Activated CD4-positive, alpha-beta T cell treated with anti-CD3 and anti-CD28 coated beads for 36 hours (primary cell): ENCODE results near the gene KIR3DL2. TPM values are rescaled to one million over a fixed set of nuclear protein-coding genes. Genes with fewer than 3 reads are reported as not detected.
"Not testable (repeated sequence)": the region's sequence is repeated elsewhere in the genome, so short reads cannot be mapped to it uniquely, and the experiment has no call there.

Source experiments
- ATAC-seq: fragments of 200-7000 bp; cut with Tn5 transposase; one replicate; pipeline ENCODE4 v1.10.0; 2021; ENCODE audit warnings: mild to moderate bottlenecking, moderate library complexity
- CTCF ChIA-PET: fragments of 350-600 bp; sonication (Branson Sonifier 250); formaldehyde crosslinking; loops from one replicate; lab custom pipeline; 2021; ENCODE audit warnings: antibody characterized with exemption; lab: Charles Lee
- POLR2A ChIA-PET: fragments of 350-600 bp; sonication (Branson Sonifier 250); formaldehyde crosslinking; loops from one replicate; lab custom pipeline; 2021; ENCODE audit warnings: antibody characterized with exemption, inconsistent platforms; lab: Charles Lee
- DNase-seq: peaks from one replicate; pipeline ENCODE4 v3.0.0-alpha.2; 2020
- H3K27ac Mint-ChIP-seq: one replicate; pipeline ENCODE4 v1.8.0; 2021; ENCODE audit warnings: mixed read lengths
- H3K27me3 Mint-ChIP-seq: one replicate; pipeline ENCODE4 v1.8.0; 2021; ENCODE audit warnings: mixed read lengths
- H3K36me3 Mint-ChIP-seq: one replicate; pipeline ENCODE4 v1.8.0; 2021; ENCODE audit warnings: low read depth, mixed read lengths
- H3K4me1 Mint-ChIP-seq: one replicate; pipeline ENCODE4 v1.8.0; 2021; ENCODE audit warnings: mixed read lengths
- H3K4me3 Mint-ChIP-seq: one replicate; pipeline ENCODE4 v1.8.0; 2021; ENCODE audit warnings: mild to moderate bottlenecking, moderate library complexity, mixed read lengths
- H3K9me3 Mint-ChIP-seq: one replicate; pipeline ENCODE4 v1.8.0; 2021; ENCODE audit warnings: low read depth, mixed read lengths
- intact Hi-C, 2 experiments: fragments of 100-400 bp; cut with DNase I in 1 of 2; cut with micrococcal nuclease in 1 of 2; formaldehyde crosslinking; loops; one replicate each; pipeline versions ENCODE4 v1.14.2 to v1.15.1; 2022 to 2024; cut with DNase I, micrococcal nuclease
- total RNA-seq, 2 experiments: library from RNA; stranded (reverse); gene quantifications; one replicate each; pipeline ENCODE4 v1.2.3, GENCODE V29; 2021

KIR3DL2 gene
- total RNA-seq, 2 experiments from 2014 or later = 1.3 to 1.4 TPM

DNA sequence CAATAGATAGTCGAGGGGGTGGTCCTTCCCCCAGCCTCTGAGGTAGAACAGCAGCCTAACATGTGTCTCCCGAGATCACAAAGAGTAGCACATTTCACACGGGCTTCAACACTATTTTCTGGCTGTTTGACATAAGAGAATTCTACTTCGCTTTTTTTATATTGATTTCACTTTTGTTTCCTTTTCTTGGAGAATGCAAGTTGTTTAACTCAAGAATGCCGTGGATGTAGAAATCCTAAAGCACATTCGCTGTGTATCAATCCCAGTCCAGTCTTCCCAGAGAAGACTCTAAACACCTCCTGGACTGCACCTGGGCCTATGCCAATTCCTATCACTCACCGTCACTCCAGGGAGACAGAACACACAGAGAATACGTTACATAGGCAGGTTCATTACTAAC, 22.2 kb upstream of the KIR3DL2 start:
- H3K4me3 Mint-ChIP-seq, H3K4me1 Mint-ChIP-seq, H3K27me3 Mint-ChIP-seq, H3K27ac Mint-ChIP-seq, ATAC-seq, H3K9me3 Mint-ChIP-seq, H3K36me3 Mint-ChIP-seq, CTCF ChIA-PET, DNase-seq, intact Hi-C loops, POLR2A ChIA-PET: not testable (repeated sequence)

DNA sequence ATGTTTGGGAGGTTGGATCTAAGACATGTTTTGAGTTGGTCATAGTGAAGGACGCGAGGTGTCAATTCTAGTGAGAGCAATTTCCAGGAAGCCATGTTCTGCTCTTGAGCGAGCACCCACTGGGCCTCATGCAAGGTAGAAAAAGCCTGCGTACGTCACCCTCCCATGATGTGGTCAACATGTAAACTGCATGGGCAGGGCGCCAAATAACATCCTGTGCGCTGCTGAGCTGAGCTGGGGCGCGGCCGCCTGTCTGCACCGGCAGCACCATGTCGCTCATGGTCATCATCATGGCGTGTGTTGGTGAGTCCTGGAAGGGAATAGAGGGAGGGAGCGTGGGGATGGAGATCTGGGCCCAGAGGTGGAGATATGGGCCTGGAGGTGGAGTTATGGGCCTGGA, 17.7 kb upstream of the KIR3DL2 start, which contains the start of gene KIR2DS4:
Gene KIR2DS4 (plus strand): TSS at position 181 of the 400 bp plus-strand sequence.
- H3K9me3 Mint-ChIP-seq, intact Hi-C loops, H3K27me3 Mint-ChIP-seq, H3K27ac Mint-ChIP-seq, H3K4me1 Mint-ChIP-seq, H3K36me3 Mint-ChIP-seq, H3K4me3 Mint-ChIP-seq, DNase-seq, CTCF ChIA-PET, ATAC-seq, POLR2A ChIA-PET: not testable (repeated sequence)

DNA sequence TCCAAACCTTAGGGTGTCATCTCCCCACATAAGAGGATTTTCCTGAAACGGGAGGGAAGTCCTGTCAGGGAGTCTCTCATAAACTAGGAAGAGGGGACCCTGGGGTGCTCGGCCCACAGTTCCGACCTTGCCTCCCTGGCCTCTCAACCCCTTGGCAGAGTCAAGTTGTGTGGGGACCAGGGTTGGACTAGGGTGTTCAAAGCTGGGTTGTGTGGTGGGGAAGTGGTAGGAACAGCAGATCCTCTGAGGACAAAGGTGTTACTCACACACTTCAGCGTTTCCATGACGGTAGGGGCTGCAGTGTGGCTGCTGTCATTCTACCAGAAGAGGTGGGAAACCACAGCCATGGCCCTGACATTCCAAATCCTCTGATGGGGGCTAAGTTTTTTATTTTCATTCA, 15.1 kb upstream of the KIR3DL2 start:
- intact Hi-C loops, H3K4me1 Mint-ChIP-seq, H3K4me3 Mint-ChIP-seq, POLR2A ChIA-PET, ATAC-seq, H3K36me3 Mint-ChIP-seq, H3K27ac Mint-ChIP-seq, DNase-seq, H3K9me3 Mint-ChIP-seq, H3K27me3 Mint-ChIP-seq: not testable (repeated sequence)
- CTCF ChIA-PET = interaction anchor here (0.7 kb wide), 1 partner anchor 13 kb away, joined by 3 read pairs; no protein-coding TSS in a partner anchor

DNA sequence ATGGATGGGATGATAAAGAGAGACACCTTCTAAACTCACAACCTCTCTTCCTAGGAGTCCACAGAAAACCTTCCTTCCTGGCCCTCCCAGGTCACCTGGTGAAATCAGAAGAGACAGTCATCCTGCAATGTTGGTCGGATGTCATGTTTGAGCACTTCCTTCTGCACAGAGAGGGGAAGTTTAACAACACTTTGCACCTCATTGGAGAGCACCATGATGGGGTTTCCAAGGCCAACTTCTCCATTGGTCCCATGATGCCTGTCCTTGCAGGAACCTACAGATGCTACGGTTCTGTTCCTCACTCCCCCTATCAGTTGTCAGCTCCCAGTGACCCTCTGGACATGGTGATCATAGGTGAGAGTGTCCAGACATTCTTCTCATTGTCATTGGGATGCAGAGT, 12.7 kb upstream of the KIR3DL2 start:
- H3K27ac Mint-ChIP-seq, H3K27me3 Mint-ChIP-seq, POLR2A ChIA-PET, DNase-seq, ATAC-seq, H3K4me3 Mint-ChIP-seq, H3K4me1 Mint-ChIP-seq, CTCF ChIA-PET, H3K36me3 Mint-ChIP-seq, intact Hi-C loops, H3K9me3 Mint-ChIP-seq: not testable (repeated sequence)

DNA sequence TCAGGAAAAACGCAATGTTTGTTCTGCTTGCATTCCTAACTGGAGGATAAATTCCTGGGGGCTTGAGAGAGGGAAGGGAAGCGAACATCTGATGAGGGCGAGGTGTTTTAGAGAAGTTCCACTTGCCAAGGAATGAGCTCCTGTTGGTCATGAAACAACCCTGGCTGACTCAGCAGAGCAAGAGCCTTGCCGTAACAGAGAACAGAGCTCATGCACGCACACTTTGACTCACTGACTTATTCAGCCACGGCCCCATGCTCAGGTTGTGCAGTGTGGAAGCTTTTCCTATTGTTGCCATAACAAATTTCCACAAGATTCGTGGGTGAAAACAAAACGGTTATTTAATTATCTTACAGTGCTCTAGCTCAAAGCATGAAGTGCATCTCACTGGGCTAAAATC, 7.1 kb upstream of the KIR3DL2 start:
- H3K4me3 Mint-ChIP-seq, H3K27ac Mint-ChIP-seq, DNase-seq, POLR2A ChIA-PET, H3K36me3 Mint-ChIP-seq, H3K9me3 Mint-ChIP-seq, ATAC-seq, CTCF ChIA-PET, intact Hi-C loops, H3K27me3 Mint-ChIP-seq, H3K4me1 Mint-ChIP-seq: not testable (repeated sequence)

DNA sequence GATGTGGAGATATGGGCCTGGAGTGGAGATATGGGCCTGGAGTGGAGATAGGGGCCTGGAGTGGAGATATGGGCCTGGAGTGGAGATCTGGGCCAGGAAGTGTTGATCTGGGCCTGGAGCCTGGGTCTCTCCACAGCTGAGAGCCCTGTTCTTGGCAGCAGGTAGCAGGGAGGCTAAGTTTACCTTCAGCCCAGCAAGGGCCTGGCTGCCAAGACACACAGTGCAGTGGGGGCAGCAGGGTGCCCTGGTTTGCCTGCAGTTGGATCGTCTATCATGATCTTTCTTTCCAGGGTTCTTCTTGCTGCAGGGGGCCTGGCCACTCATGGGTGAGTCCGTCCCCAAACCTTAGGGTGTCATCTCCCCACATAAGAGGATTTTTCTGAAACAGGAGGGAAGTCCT, 687 bp downstream of the KIR3DL2 start:
- no peak overlapping the region for H3K4me3 Mint-ChIP-seq
- ChIA-PET CTCF (no interaction called here), POLR2A (no interaction called here)
- ATAC-seq (no peak), DNase-seq (no peak)
- H3K27ac Mint-ChIP-seq = no peak overlapping the region
- peaks cover 12% of the 10 kb centered on the region for H3K27me3 Mint-ChIP-seq
- H3K4me1 Mint-ChIP-seq = no peaks in the 10 kb centered on the region
- intact Hi-C loops = no loop called here
- H3K36me3 Mint-ChIP-seq = no peaks in the 10 kb centered on the region
- peaks cover 2% of the 10 kb centered on the region for H3K9me3 Mint-ChIP-seq

DNA sequence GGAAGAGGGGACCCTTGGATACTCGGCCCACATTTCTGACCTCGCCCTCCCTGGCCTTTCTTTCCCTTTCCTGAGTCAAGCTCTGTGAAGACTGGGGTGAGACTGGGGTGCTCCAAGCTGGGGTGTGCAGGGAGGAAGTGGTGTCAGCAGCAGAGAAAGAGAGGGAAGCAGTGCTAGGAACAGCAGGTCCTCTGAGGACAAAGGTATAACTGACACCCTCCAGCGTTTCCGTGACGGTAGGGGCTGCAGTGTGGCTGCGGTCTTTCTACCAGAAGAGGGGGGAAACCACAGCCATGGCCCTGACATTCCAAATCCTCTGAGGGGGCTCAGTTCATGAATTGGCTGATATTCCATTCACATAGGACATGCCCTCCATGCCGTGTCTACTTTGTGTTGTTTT, 1.1 kb downstream of the KIR3DL2 start:
- Mint-ChIP-seq H3K4me3 (no peak overlapping the region), H3K27ac (no peak overlapping the region), H3K9me3 (peaks cover 2% of the 10 kb centered on the region), H3K27me3 (peaks cover 12% of the 10 kb centered on the region), H3K36me3 (no peaks in the 10 kb centered on the region), H3K4me1 (no peaks in the 10 kb centered on the region)
- no peak for ATAC-seq
- no peak for DNase-seq
- intact Hi-C loops = no loop called here
- ChIA-PET CTCF (no interaction called here), POLR2A (no interaction called here)

DNA sequence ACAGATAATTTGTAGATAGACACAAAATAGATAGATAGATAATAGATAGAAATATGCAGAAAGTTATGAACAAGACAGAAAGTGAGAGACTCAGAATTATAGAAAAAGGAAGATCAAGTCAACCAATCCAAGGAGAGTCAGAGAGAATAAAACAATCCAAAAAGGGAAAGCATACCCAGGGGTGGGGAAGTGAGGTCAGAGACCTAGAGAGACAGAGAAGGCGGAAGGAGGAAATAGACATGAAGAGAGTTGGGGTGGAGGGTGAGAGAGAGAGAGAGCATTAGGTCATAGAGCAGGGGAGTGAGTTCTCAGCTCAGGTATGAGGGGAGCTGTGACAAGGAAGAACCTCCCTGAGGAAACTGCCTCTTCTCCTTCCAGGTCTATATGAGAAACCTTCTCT, 5.0 kb downstream of the KIR3DL2 start:
- DNase-seq, H3K4me1 Mint-ChIP-seq, H3K27ac Mint-ChIP-seq, H3K9me3 Mint-ChIP-seq, ATAC-seq, H3K4me3 Mint-ChIP-seq, H3K36me3 Mint-ChIP-seq, CTCF ChIA-PET, intact Hi-C loops: not testable (repeated sequence)
- POLR2A ChIA-PET = interaction anchor here (0.5 kb wide), 1 partner anchor 997 kb away, joined by 3 read pairs; no protein-coding TSS in a partner anchor
- peaks cover 18% of the 10 kb centered on the region for H3K27me3 Mint-ChIP-seq

DNA sequence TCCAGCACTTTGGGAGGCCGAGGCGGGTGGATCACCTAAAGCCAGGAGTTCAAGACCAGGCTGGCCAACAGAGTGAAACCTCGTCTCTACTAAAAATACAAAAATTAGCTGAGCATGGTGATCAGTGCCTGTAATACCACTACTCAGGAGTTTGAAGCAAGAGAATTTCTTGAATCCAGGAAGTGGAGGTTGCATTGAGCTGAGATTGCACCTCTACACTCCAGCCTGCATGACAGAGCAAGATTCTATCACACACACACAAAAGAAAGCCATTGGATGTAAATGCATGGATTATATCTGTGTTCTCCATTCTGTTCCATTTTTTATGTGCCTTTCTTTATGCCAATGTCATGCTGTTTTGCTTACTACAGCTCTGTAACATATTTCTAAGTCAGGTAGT, 8.2 kb downstream of the KIR3DL2 start:
- H3K9me3 Mint-ChIP-seq, CTCF ChIA-PET, POLR2A ChIA-PET, ATAC-seq, intact Hi-C loops, DNase-seq, H3K36me3 Mint-ChIP-seq, H3K4me3 Mint-ChIP-seq, H3K27ac Mint-ChIP-seq, H3K4me1 Mint-ChIP-seq: not testable (repeated sequence)
- H3K27me3 Mint-ChIP-seq = peaks cover 19% of the 10 kb centered on the region

DNA sequence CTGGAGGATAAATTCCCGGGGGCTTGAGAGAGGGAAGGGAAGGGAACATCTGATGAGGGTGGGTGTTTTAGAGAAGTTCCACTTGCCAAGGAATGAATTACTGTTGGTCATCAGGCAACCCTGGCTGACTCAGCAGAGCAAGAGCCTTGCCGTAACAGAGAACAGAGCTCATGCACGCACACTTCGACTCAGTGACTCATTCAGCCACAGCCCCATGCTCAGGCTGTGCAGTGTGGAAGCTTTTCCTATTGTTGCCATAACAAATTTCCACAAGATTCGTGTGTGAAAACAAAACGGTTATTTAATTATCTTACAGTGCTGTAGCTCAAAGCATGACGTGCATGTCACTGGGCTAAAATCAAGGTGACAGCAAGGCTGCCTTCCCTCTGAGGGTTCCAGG, 9.2 kb downstream of the KIR3DL2 start:
- H3K27ac Mint-ChIP-seq, H3K4me3 Mint-ChIP-seq, H3K9me3 Mint-ChIP-seq, CTCF ChIA-PET, H3K36me3 Mint-ChIP-seq, H3K4me1 Mint-ChIP-seq, POLR2A ChIA-PET, DNase-seq, ATAC-seq, intact Hi-C loops: not testable (repeated sequence)
- peaks cover 19% of the 10 kb centered on the region for H3K27me3 Mint-ChIP-seq

DNA sequence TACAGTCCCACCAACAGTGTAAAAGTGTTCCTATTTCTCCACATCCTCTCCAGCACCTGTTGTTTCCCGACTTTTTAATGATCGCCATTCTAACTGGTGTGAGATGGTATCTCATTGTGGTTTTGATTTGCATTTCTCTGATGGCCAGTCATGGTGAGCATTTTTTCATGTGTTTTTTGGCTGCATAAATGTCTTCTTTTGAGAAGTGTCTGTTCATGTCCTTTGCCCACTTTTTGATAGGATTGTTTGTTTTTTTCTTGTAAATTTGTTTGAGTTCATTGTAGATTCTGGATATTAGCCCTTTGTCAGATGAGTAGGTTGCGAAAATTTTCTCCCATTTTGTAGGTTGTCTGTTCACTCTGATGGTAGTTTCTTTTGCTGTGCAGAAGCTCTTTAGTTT, 13.2 kb downstream of the KIR3DL2 start:
- DNase-seq, H3K36me3 Mint-ChIP-seq, H3K4me3 Mint-ChIP-seq, H3K9me3 Mint-ChIP-seq, H3K27ac Mint-ChIP-seq, ATAC-seq, intact Hi-C loops, POLR2A ChIA-PET, H3K4me1 Mint-ChIP-seq, CTCF ChIA-PET: not testable (repeated sequence)
- H3K27me3 Mint-ChIP-seq = peaks cover 18% of the 10 kb centered on the region

DNA sequence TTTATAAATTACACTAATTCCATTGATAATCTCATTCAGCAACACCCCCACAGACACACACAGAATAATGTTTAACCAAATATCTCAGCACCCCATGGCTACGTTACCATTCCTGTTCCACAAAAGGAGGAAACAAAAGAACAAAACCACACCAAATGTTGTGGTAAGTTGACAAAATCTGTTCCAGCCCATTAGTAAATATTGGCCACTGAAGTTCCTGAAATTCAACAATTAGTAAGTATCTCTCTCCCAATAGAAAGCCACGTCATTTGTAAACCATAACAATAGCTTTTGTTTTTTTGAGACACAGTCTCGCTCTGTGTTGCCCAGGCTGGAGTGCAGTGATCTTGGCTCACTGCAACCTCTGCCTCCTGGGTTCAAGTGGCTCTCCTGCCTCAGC, 21.5 kb downstream of the KIR3DL2 start:
- Mint-ChIP-seq H3K4me3 (no peak overlapping the region), H3K4me1 (no peaks in the 10 kb centered on the region), H3K36me3 (no peaks in the 10 kb centered on the region), H3K27me3 (peaks cover 19% of the 10 kb centered on the region), H3K9me3 (no peaks in the 10 kb centered on the region), H3K27ac (no peak overlapping the region)
- POLR2A ChIA-PET = no interaction called here
- intact Hi-C loops = no loop called here
- CTCF ChIA-PET = no interaction called here
- DNase-seq = no peak
- ATAC-seq = no peak

DNA sequence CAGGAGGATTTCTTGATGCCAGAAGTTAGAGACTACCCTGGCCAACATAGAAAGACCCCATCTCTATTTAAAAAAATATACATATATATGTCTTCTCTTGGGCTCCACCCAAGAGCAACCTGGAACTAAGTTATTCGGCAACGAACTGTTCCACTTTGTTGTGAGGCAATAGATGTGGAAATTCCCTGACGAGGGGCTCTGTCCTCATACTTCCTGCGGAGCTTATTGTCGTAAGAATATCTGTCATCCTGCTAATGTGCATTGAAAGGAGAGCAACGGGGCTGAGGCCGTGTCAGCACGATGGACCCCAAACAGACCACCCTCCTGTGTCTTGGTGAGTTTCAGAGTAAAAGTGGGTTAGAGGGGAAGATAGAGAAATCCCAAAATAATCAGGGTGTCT, 23.7 kb downstream of the KIR3DL2 start, which contains the start of gene FCAR:
Gene FCAR (plus strand): TSS at position 246 of the 400 bp plus-strand sequence. CDS start 55 bp downstream, at position 301.
- POLR2A ChIA-PET = no interaction called here
- peaks cover 12% of the 10 kb centered on the region for H3K27me3 Mint-ChIP-seq
- ATAC-seq = no peak
- H3K27ac Mint-ChIP-seq = no peak within 1 kb of the TSS
- no peaks in the 10 kb centered on the region for H3K4me1 Mint-ChIP-seq
- H3K9me3 Mint-ChIP-seq = no peaks in the 10 kb centered on the region
- no peaks in the 10 kb centered on the region for H3K36me3 Mint-ChIP-seq
- DNase-seq = no peak
- H3K4me3 Mint-ChIP-seq = no peak within 1 kb of the TSS
- CTCF ChIA-PET = no interaction called here
- intact Hi-C loops = no loop called here
